Hair follicular keratinocyte (primary cell): ENCODE measurements around the gene DMAC2. TPM values are rescaled to one million over a fixed set of nuclear protein-coding genes. Genes with fewer than 3 reads are reported as not detected.

ENCODE experiments used
- total RNA-seq: library from RNA; depleted of rRNA; stranded (reverse); fragments of >200 nt; gene quantifications from 2 replicates; pipeline ENCODE4 v1.2.3, GENCODE V29; 2015

Gene DMAC2
- total RNA-seq = 53.7 and 76.6 TPM in 2 replicates

GRCh38 chr19:41439441-41440222, at the start of gene DMAC2:
Gene DMAC2, minus strand, starts transcription at chr19:41439912. Its CDS starts 13 bp downstream, at chr19:41439899.

GRCh38 chr19:41442473-41443355, 3.0 kb upstream of the DMAC2 start, which contains the start of gene ERICH4:
Gene ERICH4, plus strand, starts transcription at chr19:41443156. Its CDS starts 14 bp downstream, at chr19:41443170.

GRCh38 chr19:41426952-41427646, 12.6 kb downstream of the DMAC2 start, which contains the start of gene B3GNT8:
Gene B3GNT8, minus strand, starts transcription at chr19:41427374. Its CDS starts 596 bp downstream, at chr19:41426778.

GRCh38 chr19:41397086-41398049, 42.3 kb downstream of the DMAC2 start, which contains the start of the genes BCKDHA and EXOSC5:
Gene BCKDHA, plus strand, starts transcription at chr19:41397818. Its CDS starts 10 bp downstream, at chr19:41397828.
Gene EXOSC5, minus strand, starts transcription at chr19:41397359. Its CDS starts 31 bp downstream, at chr19:41397328.

Other genes starting within 250 kb of the DMAC2 start
- 6.8 and 7.8 TPM in 2 replicates for gene CYP2S1, start 246.7 kb downstream of the DMAC2 start, total RNA-seq
- gene AXL, start 220.7 kb downstream of the DMAC2 start, total RNA-seq = 66.6 and 94.9 TPM in 2 replicates
- 88.9 and 118 TPM in 2 replicates for gene HNRNPUL1, start 175.5 kb downstream of the DMAC2 start, total RNA-seq
- 7.7 and 8.1 TPM in 2 replicates for gene CCDC97, start 129.7 kb downstream of the DMAC2 start, total RNA-seq
- 17.8 and 24.1 TPM in 2 replicates for gene TGFB1, start 86.0 kb downstream of the DMAC2 start, total RNA-seq
- gene B9D2, start 75.8 kb downstream of the DMAC2 start, total RNA-seq = 6.5 and 7.0 TPM in 2 replicates
- 8.2 and 12.5 TPM in 2 replicates for gene TMEM91, start 63.4 kb downstream of the DMAC2 start, total RNA-seq
- gene EXOSC5, start 42.6 kb downstream of the DMAC2 start, total RNA-seq = 30.5 and 45.2 TPM in 2 replicates
- gene BCKDHA, start 42.1 kb downstream of the DMAC2 start, total RNA-seq = 41.0 and 57.4 TPM in 2 replicates
- gene B3GNT8, start 12.5 kb downstream of the DMAC2 start, total RNA-seq = 6.3 and 9.4 TPM in 2 replicates
- gene ERICH4, start 3.2 kb upstream of the DMAC2 start, total RNA-seq = not detected in 2 replicates
- gene CEACAM21, start 136.3 kb upstream of the DMAC2 start, total RNA-seq = not detected in 2 replicates
- gene CEACAM4, start 187.2 kb upstream of the DMAC2 start, total RNA-seq = not detected in 2 replicates
- gene CEACAM7, start 248.4 kb upstream of the DMAC2 start, total RNA-seq = not detected in 2 replicates